Posterior cingulate gyrus (tissue), 11 donors: ENCODE measurements around the gene UGT1A3.

ENCODE experiments used
- DNase-seq, 10 donors: peaks; one replicate each; pipeline versions ENCODE4 v3.0.0 to v3.0.0-alpha.2; 2020 to 2021; ENCODE audit warnings: mixed read lengths in 3 of 10
- intact Hi-C: fragments of 100-400 bp; cut with DNase I; formaldehyde crosslinking; loops from one replicate; pipeline ENCODE4 v1.15.1; 2023

The UGT1A3 gene

DNA sequence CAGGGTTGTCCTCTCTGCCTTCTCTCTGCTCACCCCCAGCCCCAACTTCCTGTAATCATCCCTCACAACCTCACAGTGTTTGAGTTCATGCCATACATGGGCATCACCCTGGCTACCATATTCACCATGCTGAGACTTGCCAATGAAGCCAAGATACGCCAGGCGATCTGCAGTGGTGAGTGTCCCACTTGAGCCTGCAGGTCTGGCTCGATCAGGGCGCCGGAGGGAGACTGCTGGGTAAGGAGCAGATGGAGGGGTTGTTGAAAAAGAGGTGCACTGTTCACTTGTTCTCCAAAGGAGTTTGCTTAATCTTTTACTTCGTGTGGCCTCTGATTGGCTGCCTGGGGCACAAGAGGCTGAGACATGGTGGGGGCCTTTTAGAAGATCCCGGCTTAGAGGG lies 63.9 kb downstream of the UGT1A3 start:
- no peak for DNase-seq
- intact Hi-C loops, result no loop called here

DNA sequence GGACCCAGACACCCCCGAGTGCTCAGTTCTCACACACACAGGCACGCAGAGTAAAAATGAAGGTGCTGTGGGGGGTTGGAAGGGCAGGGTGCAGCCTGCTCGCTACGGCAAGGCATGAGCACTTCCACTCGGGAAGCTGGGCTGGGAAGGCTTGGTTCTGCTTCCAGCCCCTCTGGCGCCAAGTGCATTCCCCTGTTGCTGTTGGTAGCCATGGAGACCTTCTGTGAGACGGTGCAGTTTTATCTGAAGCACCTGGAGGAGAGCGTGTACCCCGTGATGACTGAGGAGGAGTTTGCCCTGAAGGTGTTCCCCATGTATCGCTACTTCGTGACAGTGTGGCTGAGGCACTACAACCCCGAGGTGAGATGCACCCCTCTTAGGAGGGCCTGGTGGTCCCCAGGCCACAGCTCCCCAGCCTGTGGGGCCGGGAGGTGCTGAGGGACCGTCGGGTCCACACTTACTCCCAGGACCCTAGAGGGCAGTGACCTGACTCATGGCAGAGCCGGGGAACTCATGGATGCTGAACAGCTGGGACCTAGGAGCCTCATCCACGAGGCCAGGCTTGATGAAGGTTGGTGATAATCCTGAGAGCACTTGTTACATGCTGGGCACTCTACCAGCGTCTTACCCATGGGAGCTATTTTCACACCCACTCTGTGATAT lies 64.8 kb downstream of the UGT1A3 start:
- DNase-seq, result no peak
- intact Hi-C loops, result no loop called here

DNA sequence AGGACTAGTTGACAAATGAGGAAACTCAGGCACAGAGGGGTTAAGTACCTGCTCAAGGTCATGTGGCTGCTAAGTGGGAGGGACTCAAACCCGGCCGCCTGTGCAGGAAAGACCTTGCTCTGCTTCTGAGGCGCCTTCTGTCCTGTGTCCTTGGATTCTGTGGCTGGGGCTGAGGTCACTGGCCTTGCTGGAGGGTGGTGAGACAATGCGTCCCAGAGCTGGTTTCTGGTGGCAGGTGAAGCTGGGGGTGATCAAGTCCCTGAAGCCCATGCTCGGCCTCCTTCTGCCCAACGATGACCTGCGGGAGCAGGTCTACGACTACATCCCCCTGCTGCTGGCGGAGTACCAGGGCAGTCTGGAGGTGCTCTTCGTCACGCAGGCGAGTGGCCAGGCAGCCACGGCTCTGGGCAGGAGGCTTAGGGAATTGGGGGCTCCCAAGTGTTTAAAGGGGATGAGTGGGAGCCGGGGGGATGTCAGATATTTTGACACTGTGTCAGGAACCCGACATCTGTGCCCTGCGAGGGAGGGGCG lies 65.4 kb downstream of the UGT1A3 start:
- DNase-seq, result no peak
- intact Hi-C loops, result no loop called here

DNA sequence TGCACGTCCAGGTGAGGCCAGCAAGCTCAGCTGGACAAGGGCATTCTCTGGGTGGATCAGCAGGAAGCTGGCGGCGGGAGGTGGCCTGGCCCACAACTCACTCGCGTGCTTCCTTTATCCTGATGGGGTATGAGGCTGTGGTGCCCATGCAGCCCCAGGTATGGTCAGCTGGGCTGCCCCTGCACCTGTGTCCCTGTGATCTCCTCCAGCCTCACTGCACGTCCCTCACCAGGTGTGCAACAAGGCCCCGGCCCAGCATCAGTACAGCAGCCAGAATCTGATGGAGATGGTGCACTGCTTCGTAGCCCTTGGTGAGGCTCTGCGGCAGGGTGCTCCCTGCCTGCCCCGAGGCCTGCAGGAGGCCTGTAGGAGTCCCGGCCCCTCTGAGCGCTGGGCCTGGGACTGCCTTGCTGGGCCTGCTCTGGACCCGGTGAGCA lies 66.9 kb downstream of the UGT1A3 start:
- intact Hi-C loops, result no loop called here
- no peak for DNase-seq

DNA sequence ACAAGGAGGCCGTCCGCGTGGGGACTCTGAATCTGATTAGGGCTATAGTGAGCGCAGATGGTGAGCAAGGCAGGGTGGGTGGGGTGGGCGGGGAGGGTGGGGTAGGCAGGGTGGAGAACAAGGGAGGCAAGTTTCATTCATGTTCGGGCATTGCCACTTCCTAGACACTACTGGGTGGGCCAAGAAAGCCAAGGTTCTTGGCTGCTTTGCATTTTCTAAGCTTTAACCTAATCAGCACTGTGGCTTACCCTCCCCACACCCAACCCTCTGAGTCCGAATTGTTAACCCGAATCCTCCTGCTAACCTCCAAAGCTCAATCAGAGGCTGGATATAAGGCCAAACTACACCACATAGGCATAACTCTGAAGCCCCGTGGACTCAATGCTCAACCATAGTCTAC lies 67.4 kb downstream of the UGT1A3 start:
- DNase-seq, result no peak

DNA sequence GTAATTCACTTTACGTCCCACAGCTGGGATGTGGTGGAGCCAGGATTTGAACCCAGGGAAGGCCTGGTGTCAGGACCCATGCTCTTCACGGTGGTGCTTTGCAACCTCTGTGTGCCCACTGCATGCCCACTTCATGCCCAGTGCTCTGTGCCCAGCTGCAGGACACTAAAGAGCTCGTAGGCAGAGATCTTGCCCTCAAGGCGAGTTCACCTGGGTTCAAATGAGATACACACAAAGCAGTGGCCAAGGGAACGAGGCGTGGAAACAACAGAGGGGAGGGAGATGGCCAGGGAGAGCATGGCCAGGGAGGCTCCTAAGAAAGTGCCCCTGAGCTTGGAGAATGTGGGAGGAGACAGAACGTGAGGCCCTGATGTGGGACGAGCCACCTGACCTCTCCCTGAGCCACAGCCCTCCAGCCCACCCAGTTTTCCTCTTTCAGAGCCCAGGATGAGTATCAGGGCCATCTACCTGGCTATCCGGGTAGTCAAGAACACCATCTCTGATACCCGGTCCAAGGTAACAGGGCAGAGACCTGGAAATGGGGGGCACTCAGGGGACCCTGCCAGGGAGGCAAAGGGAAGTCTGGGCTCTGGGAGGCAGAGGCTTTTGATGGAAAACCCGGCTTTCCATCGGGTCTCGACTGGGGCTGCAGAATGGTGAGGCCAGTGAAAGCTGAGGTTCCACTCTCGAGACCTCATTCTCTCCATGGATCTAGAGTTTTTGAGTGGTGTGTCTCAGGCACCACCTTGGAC lies 69.7 kb downstream of the UGT1A3 start:
- intact Hi-C loops, result no loop called here
- peak in 1 of 10 donors; percentile 33 for DNase-seq

More for the DNA sequence above, 67.4 kb downstream of the UGT1A3 start:
- intact Hi-C loops, result no loop called here

DNA sequence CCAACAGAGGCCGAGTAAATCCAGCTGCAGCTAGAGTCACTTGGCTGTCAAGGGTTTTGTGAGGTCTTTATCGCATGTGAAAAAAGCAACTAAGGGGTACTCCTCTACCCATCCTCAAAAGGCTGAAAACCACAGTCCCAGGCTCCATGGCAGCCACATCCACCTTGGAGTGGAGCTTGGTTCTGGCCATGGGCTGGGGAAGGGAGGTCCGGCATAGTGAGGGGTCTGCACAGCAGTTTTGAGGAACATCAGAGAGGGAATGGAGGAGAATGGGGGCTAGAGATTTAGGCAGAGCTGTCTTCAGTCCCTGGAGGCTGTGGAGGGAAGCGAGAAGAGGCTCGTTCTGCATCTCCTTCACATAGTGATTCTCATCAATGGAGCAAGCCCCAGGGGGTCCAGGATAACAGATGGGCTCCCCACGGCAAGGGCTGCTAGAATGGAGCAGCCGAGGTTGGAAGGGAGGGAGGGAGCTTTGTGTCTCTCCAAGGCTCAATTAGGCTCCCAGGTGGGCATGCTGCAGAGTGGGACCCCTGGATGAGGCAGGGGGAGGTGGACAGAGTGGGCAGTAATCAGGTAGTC lies 70.3 kb downstream of the UGT1A3 start:
- peak in 1 of 10 donors; percentile 2 for DNase-seq
- intact Hi-C loops, result no loop called here

DNA sequence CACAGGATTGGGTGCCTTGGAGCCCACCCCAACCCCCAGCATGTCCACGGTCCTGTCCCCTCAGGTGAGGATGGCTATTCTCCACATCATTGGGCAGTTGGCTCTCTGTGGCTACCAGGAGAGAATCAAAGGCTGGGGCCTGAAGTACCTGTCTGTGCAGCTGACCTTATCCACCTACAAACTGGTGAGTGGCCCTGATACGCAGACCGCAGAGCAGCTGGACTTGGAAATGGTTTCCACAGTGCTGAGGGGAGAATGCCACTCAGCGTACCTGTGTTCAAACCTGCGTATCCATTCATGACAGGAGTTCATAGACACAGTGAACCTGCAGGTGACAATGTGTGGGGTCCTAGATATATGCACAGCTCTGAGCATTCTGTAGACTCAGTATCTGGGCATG lies 70.9 kb downstream of the UGT1A3 start:
- no peak for DNase-seq
- intact Hi-C loops, result no loop called here

DNA sequence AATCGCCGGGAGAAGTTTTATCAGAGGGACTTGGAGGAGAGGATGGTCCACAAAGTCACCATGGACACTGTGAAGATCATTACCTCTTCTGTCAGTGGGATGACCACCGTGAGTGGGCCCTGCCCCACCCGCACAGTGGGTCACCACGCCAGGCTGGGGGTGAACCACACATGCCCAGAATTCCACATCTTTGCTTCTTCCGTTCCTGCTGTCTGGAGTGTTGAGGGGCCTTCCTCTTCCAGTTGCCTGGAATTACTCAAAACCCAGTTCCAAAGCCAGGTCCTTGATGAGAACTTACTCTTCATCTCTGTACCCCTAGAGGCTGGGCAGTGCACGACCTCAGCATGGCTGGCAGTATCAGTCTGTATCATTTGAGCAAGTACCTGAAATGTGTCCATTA lies 71.4 kb downstream of the UGT1A3 start:
- intact Hi-C loops, result no loop called here
- peak in 1 of 10 donors; percentile 2 for DNase-seq

DNA sequence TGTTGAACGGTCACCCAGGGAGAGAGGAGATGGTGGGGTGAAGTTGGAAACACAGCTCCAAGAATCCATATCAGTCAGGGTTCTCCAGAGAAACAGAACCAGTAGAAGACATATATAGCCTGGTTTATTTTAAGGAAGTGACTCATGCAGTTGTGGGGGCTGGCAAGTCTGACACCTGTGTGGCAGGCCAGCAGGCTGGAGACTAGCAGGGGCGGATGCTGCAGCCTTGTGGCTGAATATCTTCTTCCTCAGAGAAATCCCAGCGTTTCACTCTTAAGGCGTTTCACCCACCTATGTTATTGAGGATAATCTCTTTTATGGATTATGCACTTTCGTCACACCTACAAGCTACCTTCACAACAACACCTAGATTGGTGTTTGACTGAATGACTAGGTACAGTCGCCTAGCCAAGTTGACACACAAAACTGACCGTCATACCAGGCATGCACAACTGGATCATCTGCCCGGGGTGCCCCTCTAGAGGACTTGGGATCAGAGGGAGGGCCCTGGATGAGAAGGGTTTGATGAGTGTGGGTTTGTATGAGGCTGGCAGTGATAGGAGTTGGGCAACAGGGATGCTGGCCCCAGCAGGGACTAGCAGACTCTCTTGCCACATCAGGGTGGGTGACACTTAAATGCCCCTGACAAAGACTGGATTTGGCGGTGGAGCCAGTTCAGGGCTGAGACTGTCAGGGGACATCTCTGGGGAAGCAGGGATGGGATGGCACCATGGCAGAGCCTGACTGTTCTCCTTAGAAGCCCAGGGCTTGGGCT lies 72.7 kb downstream of the UGT1A3 start:
- peak in 5 of 10 donors; percentile 13 to 89 (median 55) for DNase-seq
- intact Hi-C loops, result no loop called here

DNA sequence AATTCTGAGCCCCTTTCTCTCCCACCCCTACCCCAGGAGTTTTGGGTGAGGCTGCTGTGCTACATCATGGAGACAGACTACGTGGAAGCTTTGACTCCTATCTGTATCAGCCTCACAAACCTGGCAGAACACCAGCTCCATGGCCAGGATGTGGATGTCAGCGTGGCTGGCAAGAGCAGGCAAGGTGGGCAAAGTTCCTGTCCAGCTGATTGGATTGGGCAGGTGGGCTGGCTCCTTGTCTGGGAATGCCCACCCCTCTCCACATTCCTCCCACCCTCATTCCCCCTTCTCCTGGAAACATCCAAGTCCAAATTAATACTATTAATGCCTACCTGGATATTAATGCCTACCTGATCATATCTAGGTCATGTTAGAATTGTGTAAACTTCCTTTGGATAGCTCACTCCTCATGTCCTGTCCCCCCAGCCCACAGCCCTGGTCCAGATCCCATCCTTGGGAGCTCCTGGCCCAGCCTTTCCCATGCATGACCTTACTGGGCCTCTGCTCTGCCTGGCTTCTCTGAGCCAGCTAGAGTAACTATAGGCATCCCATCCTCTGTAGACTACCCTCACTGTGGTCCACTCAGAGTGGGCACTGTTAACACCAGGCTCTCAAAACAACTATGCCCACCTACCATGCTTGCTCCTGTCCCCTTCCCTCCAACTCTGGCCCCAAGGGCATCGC lies 73.4 kb downstream of the UGT1A3 start:
- intact Hi-C loops, result no loop called here

DNA sequence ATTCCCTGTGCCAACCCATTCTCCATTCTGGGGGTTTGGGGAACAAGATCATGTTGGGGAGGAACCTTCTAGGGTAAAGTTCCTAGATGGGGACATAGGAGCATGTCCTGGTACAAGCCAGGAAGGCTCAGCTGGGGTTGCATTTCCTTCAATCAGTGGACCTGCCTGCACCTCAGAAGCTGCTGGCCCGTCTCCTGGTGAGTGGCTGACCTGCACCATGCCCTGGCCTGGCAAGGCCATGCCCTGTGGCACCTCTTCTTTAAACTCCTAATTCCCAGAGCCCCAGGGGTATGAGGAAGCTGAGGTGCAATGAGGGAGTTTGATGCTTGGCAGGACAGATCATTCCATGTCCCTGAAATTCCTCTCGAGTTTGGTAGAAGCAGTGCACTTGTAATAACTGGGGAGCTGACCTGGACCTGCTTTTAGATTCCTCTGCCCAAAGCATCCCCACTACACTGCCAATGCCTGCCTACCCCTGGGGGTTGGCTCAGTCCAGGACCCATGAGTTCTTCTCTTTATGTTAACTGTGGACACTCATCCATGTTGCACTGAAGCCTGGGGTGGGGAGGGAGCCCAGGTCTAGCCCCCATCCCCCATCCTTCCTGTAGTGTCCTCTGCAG lies 74.6 kb downstream of the UGT1A3 start:
- peak in 1 of 10 donors; percentile 16 for DNase-seq
- intact Hi-C loops, result no loop called here

More for the DNA sequence above, 73.4 kb downstream of the UGT1A3 start:
- DNase-seq, result peak in 1 of 10 donors; percentile 48

DNA sequence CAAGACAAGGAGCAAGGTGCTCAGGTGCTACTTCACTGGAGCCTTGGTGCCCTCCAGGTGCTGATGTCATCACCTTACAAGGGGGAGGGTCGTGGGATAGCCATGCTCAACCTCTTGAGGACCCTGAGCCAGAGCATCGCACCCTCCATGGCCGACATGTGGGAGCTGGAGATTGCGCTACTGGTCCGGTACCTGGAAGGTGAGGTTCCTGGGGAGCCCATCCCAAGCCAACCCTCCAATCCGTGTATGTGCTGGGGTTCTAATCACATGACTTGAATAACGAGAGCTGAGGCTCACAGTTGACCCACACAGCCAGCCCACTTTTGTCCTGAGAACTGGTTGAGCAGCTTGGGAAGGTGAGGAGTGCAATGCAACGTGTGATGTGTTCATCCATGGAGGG lies 75.2 kb downstream of the UGT1A3 start:
- intact Hi-C loops, result no loop called here
- peak in 1 of 10 donors; percentile 46 for DNase-seq

DNA sequence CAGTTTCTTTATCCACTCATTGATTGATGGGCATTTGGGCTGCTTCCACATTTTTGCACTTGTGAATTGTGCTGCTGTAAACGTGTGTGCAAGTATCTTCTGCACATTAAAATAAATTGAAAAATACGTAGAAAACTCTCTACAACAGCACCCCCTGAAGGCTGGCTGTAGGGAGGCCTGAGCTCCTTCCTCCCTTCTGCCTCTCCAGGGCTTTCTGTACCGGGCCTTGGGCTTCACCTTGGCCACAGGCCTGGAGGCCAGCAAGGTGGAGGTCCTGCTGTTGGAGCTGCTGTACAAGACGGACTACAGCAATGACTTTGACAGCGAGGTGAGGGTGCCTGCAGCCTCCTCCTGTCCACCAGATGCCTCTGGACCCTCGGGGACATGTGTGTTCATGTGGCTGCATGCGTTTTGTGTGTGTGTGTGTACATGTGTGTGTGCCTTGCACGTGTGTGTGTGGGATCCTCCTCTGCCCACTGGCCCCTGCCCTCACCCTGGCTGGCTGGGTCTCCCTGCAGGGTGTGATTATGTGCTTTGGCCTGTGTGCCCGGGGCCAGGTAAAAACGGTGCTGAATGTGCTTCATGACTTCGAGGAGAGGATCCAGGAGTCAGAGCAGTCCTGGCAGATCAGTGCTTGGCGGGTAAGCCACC lies 78.5 kb downstream of the UGT1A3 start:
- intact Hi-C loops, result no loop called here
- DNase-seq, result peak in 2 of 10 donors; percentile 53 to 74

DNA sequence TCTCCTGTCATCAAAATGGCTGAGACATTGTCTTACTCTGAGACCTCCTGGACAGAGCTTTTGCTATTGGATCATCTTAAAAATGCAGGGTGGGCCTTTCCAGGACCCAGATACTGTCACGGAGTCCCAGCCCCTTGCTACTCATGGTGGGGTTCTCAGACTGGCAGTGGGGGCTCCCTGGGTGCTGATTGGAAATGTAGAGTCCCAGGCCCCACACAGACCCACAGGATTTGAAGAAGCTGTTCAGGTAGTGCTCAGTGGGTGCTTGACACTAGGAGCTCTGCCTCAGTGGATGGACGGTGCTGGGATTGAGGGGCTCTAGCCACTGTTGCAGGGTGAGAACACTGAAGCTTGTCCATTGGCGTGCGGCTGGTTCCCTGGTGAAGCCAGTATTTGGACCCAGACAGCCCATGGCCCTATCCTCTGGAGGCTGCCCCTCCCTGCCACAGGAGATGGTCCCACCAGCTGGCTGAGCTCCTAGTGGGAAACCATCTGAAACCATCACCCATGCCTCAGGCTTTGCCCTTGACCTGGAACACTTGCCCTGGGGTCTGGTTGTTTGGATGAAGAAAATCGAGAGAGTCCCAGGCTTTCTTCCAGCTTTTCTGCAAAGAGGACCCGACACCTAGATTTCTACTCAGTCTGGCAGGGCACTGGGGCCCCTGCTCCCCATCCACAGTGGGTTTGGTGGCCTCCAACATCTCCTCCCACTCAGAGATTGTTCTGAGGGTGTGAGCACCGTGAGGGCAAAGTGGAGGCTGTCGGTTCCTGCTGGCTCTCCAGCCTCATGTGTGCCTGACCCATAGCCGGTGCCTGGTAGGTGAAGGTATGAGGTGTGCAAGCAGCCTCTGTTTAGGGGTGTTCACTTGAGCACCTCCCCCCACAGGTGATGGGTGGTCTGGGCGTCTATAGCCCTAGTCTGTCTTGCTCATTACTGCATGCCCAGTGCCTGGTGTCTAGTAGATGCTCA lies 79.4 kb downstream of the UGT1A3 start:
- DNase-seq, result peak in 1 of 10 donors; percentile 81
- intact Hi-C loops, result no loop called here

DNA sequence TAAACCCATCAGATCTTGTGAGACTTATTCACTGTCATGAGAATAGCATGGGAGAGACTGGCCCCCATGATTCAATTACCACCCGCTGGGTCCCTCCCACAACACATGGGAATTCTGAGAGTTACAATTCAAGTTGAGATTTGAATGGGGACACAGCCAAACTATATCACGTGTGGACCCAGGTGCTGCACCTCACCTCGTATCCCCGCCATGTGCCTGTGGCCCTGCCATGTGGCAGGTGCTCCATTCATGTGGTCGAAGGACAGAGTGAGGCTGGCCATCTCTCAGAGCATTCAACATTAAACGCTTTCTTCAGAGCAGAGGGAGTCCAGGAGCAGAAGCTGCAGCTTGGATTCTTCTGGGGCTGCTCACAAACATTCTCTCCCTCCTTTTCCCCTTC lies 81.5 kb downstream of the UGT1A3 start:
- peak in 2 of 10 donors; percentile 12 to 20 for DNase-seq
- intact Hi-C loops, result no loop called here

DNA sequence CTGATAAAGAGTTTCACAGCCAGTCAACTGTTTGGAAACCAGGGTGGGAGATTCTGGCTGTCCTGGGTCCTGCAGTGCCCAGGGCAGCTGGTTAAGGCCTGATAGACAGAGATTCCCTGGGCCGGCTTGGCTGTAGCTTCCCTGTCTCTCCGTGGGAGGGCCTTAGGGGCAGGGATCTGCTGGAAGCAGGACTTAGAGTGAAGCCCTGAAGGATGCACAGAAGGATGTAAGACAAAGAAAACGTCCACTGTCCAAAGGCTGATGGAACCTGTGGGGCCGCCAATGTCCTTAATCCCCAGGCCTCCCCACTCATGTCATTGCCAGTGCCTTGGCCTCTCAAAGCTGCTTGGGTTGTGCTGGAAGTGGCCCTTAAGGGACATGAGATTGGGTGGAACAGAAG lies 82.2 kb downstream of the UGT1A3 start:
- intact Hi-C loops, result no loop called here
- peak in 2 of 10 donors; percentile 32 to 57 for DNase-seq

DNA sequence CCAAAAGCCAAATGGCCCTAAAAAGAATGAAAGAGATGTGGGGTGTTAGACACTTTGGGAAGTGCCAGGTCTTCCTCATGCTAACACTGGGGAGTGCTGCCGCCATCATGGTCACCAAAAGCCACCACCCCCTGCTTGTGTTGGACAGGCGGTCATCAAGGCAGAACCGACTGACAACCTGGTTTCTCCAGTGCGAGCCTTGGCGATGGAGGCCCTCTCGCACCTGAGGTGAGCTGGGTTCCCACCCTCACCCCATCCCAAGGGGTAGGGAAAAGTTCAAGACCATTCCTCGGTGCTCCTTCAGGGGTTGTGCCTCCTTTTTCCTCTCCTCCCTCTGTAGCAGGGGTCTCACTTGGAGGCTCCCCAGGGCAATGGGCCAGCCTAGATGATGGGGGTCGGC lies 82.9 kb downstream of the UGT1A3 start:
- intact Hi-C loops, result no loop called here
- peak in 3 of 10 donors; percentile 1 to 73 (median 62) for DNase-seq
